ENCODE measurements around the gene ENTPD1. TPM values are rescaled to one million over a fixed set of nuclear protein-coding genes. Genes with fewer than 3 reads are reported as not detected.

The ENTPD1 gene
- polyA plus RNA-seq, 3 donors = 62.2 to 71.1 (median 70.4) TPM

GRCh38 chr10:95850791-95851190 is 94.8 kb downstream of the ENTPD1 start:
- H3K9me3 Mint-ChIP-seq = peaks cover 0 to 6% (median 2%) of the 10 kb centered on the region in 7 donors
- no peak overlapping the region for H3K9ac ChIP-seq (ENCODE audit: insufficient read depth, low read length, poor library complexity, severe bottlenecking)
- H3K36me3 Mint-ChIP-seq = peaks cover 74 to 89% of the 10 kb centered on the region in 2 donors
- intact Hi-C loops (cut with micrococcal nuclease) = no loop called here
- H3K4me1 ChIP-seq (ENCODE audit: control insufficient read depth in 1 of 2, insufficient read depth in 2 of 2, low read length in 2 of 2) = no peaks in the 10 kb centered on the region
- peaks cover 16% of the 10 kb centered on the region for H4K20me1 ChIP-seq (ENCODE audit: insufficient read depth, low read length)
- no peak for TF ChIP-seq CTCF (IDR thresholded peaks at IDR 0.05)
- H3K27ac ChIP-seq (ENCODE audit: low read depth in 1 of 2, low read length in 2 of 2) = no peak overlapping the region
- H3K36me3 ChIP-seq (replicated peaks in 1 of 2; ENCODE audit: control insufficient read depth in 1 of 2, insufficient read depth in 2 of 2, low read length in 2 of 2) = peaks cover 50 to 54% of the 10 kb centered on the region in 2 donors
- H3K27me3 ChIP-seq (ENCODE audit: control insufficient read depth in 2 of 2, insufficient read depth in 2 of 2, low read length in 2 of 2) = no peaks in the 10 kb centered on the region
- H3K4me3 ChIP-seq (replicated peaks in 1 of 3; ENCODE audit: low read depth in 2 of 3, low read length in 3 of 3) = no peak overlapping the region
- H3K4me2 ChIP-seq (replicated peaks; ENCODE audit: extremely low read depth, low read length, poor library complexity, severe bottlenecking) = no peak overlapping the region
- H3K4me1 Mint-ChIP-seq = peaks cover 7% of the 10 kb centered on the region
- no peaks in the 10 kb centered on the region for H3K79me2 ChIP-seq (ENCODE audit: insufficient read depth, low read length)
- H2AFZ ChIP-seq (ENCODE audit: insufficient read depth, low read depth, low read length, poor library complexity, severe bottlenecking) = no peak overlapping the region
- peak overlapping the region in 1 of 7 donors; percentile 33 for H3K27ac Mint-ChIP-seq
- H3K27me3 Mint-ChIP-seq (ENCODE audit: low read depth in 3 of 3) = no peaks in the 10 kb centered on the region
- no peaks in the 10 kb centered on the region for H3K9me3 ChIP-seq (replicated peaks in 1 of 2; ENCODE audit: control insufficient read depth in 1 of 2, insufficient read depth in 1 of 2, low read length in 2 of 2)
- DNase-seq = no peak
- H3K4me3 Mint-ChIP-seq = no peak overlapping the region

GRCh38 chr10:95860166-95860940 is 104.4 kb downstream of the ENTPD1 start:
- H3K4me1 ChIP-seq (ENCODE audit: control insufficient read depth in 1 of 2, insufficient read depth in 2 of 2, low read length in 2 of 2) = no peaks in the 10 kb centered on the region
- H3K4me3 ChIP-seq (replicated peaks in 1 of 3; ENCODE audit: low read depth in 2 of 3, low read length in 3 of 3) = no peak overlapping the region
- no peak overlapping the region for H3K9ac ChIP-seq (ENCODE audit: insufficient read depth, low read length, poor library complexity, severe bottlenecking)
- no peak for TF ChIP-seq CTCF (IDR thresholded peaks at IDR 0.05)
- H3K36me3 ChIP-seq (replicated peaks in 1 of 2; ENCODE audit: control insufficient read depth in 1 of 2, insufficient read depth in 2 of 2, low read length in 2 of 2) = peaks cover 67 to 94% of the 10 kb centered on the region in 2 donors
- H3K27me3 ChIP-seq (ENCODE audit: control insufficient read depth in 2 of 2, insufficient read depth in 2 of 2, low read length in 2 of 2) = no peaks in the 10 kb centered on the region
- peaks cover 29% of the 10 kb centered on the region for H4K20me1 ChIP-seq (ENCODE audit: insufficient read depth, low read length)
- H3K79me2 ChIP-seq (ENCODE audit: insufficient read depth, low read length) = no peaks in the 10 kb centered on the region
- H3K4me1 Mint-ChIP-seq = peaks cover 7% of the 10 kb centered on the region
- no peak for DNase-seq
- no peak overlapping the region for H3K27ac ChIP-seq (ENCODE audit: low read depth in 1 of 2, low read length in 2 of 2)
- intact Hi-C loops (cut with micrococcal nuclease) = no loop called here
- H3K27ac Mint-ChIP-seq = peak overlapping the region in 1 of 7 donors; percentile 33
- peaks cover 0 to 7% (median 2%) of the 10 kb centered on the region in 7 donors for H3K9me3 Mint-ChIP-seq
- H3K4me3 Mint-ChIP-seq = no peak overlapping the region
- H3K4me2 ChIP-seq (replicated peaks; ENCODE audit: extremely low read depth, low read length, poor library complexity, severe bottlenecking) = no peak overlapping the region
- peaks cover 89 to 95% of the 10 kb centered on the region in 2 donors for H3K36me3 Mint-ChIP-seq
- 93% methylated on average over 3 of the region's 3 CpGs for WGBS (ENCODE audit: insufficient coverage)
- H3K9me3 ChIP-seq (replicated peaks in 1 of 2; ENCODE audit: control insufficient read depth in 1 of 2, insufficient read depth in 1 of 2, low read length in 2 of 2) = no peaks in the 10 kb centered on the region
- H3K27me3 Mint-ChIP-seq (ENCODE audit: low read depth in 3 of 3) = no peaks in the 10 kb centered on the region
- H2AFZ ChIP-seq (ENCODE audit: insufficient read depth, low read depth, low read length, poor library complexity, severe bottlenecking) = no peak overlapping the region

All from CD14-positive monocyte (primary cell).